ENCODE data around the gene ANGPTL1.

DNA sequence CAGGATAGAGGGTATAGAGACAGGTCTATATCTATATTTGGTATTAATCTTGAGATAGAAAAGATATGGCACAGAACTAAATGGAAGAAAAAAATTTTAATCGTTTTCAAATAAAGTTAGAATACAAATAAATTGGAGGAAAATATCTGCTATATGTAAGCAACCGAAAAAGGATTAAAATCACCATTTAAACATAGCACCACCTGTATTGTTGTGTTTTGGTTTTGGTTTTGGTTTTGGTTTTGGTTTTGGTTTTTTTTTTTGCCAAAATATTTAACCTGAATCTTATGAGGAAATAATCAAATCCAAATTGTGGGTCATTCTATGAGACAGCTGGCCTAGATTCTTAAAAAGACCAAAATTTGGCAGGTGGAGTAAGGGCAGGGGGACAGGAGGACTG, 28.5 kb upstream of the ANGPTL1 start:
- TF ChIP-seq, protein P1, sequence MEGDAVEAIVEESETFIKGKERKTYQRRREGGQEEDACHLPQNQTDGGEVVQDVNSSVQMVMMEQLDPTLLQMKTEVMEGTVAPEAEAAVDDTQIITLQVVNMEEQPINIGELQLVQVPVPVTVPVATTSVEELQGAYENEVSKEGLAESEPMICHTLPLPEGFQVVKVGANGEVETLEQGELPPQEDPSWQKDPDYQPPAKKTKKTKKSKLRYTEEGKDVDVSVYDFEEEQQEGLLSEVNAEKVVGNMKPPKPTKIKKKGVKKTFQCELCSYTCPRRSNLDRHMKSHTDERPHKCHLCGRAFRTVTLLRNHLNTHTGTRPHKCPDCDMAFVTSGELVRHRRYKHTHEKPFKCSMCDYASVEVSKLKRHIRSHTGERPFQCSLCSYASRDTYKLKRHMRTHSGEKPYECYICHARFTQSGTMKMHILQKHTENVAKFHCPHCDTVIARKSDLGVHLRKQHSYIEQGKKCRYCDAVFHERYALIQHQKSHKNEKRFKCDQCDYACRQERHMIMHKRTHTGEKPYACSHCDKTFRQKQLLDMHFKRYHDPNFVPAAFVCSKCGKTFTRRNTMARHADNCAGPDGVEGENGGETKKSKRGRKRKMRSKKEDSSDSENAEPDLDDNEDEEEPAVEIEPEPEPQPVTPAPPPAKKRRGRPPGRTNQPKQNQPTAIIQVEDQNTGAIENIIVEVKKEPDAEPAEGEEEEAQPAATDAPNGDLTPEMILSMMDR (tag by site-specific recombination; IDR thresholded peaks at IDR 0.05), result no peak
- TF ChIP-seq, protein P2, sequence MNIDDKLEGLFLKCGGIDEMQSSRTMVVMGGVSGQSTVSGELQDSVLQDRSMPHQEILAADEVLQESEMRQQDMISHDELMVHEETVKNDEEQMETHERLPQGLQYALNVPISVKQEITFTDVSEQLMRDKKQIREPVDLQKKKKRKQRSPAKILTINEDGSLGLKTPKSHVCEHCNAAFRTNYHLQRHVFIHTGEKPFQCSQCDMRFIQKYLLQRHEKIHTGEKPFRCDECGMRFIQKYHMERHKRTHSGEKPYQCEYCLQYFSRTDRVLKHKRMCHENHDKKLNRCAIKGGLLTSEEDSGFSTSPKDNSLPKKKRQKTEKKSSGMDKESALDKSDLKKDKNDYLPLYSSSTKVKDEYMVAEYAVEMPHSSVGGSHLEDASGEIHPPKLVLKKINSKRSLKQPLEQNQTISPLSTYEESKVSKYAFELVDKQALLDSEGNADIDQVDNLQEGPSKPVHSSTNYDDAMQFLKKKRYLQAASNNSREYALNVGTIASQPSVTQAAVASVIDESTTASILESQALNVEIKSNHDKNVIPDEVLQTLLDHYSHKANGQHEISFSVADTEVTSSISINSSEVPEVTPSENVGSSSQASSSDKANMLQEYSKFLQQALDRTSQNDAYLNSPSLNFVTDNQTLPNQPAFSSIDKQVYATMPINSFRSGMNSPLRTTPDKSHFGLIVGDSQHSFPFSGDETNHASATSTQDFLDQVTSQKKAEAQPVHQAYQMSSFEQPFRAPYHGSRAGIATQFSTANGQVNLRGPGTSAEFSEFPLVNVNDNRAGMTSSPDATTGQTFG (tag by site-specific recombination; IDR thresholded peaks at IDR 0.05; ENCODE audit: borderline replicate concordance), result no peak
- TF ChIP-seq, protein P3, sequence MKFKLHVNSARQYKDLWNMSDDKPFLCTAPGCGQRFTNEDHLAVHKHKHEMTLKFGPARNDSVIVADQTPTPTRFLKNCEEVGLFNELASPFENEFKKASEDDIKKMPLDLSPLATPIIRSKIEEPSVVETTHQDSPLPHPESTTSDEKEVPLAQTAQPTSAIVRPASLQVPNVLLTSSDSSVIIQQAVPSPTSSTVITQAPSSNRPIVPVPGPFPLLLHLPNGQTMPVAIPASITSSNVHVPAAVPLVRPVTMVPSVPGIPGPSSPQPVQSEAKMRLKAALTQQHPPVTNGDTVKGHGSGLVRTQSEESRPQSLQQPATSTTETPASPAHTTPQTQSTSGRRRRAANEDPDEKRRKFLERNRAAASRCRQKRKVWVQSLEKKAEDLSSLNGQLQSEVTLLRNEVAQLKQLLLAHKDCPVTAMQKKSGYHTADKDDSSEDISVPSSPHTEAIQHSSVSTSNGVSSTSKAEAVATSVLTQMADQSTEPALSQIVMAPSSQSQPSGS (tag by site-specific recombination; IDR thresholded peaks at IDR 0.05; ENCODE audit: low read depth), result no peak
- TF ChIP-seq SETDB1 (IDR thresholded peaks at IDR 0.05; ENCODE audit: insufficient read length, low read length) (no peak), ZNF23 (tag by site-specific recombination; IDR thresholded peaks at IDR 0.05; ENCODE audit: borderline replicate concordance) (no peak), HOXD13 (CRISPR knock-in tag; IDR thresholded peaks at IDR 0.05; ENCODE audit: borderline replicate concordance) (no peak), ZFP69B (tag by site-specific recombination; IDR thresholded peaks at IDR 0.05) (no peak), ZNF335 (tag by site-specific recombination; conservative IDR thresholded peaks at IDR 0.05) (no peak), ZNF768 (tag by site-specific recombination; IDR thresholded peaks at IDR 0.05) (no peak), ZNF629 (tag by site-specific recombination; IDR thresholded peaks at IDR 0.05) (no peak)
- TF ChIP-seq, protein P4, sequence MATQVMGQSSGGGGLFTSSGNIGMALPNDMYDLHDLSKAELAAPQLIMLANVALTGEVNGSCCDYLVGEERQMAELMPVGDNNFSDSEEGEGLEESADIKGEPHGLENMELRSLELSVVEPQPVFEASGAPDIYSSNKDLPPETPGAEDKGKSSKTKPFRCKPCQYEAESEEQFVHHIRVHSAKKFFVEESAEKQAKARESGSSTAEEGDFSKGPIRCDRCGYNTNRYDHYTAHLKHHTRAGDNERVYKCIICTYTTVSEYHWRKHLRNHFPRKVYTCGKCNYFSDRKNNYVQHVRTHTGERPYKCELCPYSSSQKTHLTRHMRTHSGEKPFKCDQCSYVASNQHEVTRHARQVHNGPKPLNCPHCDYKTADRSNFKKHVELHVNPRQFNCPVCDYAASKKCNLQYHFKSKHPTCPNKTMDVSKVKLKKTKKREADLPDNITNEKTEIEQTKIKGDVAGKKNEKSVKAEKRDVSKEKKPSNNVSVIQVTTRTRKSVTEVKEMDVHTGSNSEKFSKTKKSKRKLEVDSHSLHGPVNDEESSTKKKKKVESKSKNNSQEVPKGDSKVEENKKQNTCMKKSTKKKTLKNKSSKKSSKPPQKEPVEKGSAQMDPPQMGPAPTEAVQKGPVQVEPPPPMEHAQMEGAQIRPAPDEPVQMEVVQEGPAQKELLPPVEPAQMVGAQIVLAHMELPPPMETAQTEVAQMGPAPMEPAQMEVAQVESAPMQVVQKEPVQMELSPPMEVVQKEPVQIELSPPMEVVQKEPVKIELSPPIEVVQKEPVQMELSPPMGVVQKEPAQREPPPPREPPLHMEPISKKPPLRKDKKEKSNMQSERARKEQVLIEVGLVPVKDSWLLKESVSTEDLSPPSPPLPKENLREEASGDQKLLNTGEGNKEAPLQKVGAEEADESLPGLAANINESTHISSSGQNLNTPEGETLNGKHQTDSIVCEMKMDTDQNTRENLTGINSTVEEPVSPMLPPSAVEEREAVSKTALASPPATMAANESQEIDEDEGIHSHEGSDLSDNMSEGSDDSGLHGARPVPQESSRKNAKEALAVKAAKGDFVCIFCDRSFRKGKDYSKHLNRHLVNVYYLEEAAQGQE (tag by site-specific recombination; IDR thresholded peaks at IDR 0.05), result no peak
- TF ChIP-seq, protein P5, sequence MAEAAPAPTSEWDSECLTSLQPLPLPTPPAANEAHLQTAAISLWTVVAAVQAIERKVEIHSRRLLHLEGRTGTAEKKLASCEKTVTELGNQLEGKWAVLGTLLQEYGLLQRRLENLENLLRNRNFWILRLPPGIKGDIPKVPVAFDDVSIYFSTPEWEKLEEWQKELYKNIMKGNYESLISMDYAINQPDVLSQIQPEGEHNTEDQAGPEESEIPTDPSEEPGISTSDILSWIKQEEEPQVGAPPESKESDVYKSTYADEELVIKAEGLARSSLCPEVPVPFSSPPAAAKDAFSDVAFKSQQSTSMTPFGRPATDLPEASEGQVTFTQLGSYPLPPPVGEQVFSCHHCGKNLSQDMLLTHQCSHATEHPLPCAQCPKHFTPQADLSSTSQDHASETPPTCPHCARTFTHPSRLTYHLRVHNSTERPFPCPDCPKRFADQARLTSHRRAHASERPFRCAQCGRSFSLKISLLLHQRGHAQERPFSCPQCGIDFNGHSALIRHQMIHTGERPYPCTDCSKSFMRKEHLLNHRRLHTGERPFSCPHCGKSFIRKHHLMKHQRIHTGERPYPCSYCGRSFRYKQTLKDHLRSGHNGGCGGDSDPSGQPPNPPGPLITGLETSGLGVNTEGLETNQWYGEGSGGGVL (tag by site-specific recombination; IDR thresholded peaks at IDR 0.05), result no peak

Measured in HEK293 (cell line).